ENCODE data around the gene SUN5.

GRCh38 chr20:32987044-32987825 lies 17.0 kb downstream of the SUN5 start:
- TF ChIP-seq CTCF (IDR thresholded peaks at IDR 0.05; ENCODE audit: poor library complexity) = no peak
- no peak for TF ChIP-seq EZH2 (IDR thresholded peaks at IDR 0.05; ENCODE audit: borderline replicate concordance)
- no peak for TF ChIP-seq EZH2phosphoT487 (IDR thresholded peaks at IDR 0.05; ENCODE audit: low read depth, severe bottlenecking, unreplicated experiment)

All from hepatocyte (in vitro differentiated cells).